Fibroblast of skin of left biceps (primary cell): Measurements from ENCODE around the gene NCF2.

Experiments
- DNase-seq, 2 experiments: peaks; one replicate each; pipeline ENCODE4 v3.0.0-alpha.2; 2013; ENCODE audit warnings: low read depth in 2 of 2

NCF2 gene

GRCh38 chr1:183552441-183552840 is 37.8 kb downstream of the NCF2 start:
- DNase-seq, result no peak

DNA sequence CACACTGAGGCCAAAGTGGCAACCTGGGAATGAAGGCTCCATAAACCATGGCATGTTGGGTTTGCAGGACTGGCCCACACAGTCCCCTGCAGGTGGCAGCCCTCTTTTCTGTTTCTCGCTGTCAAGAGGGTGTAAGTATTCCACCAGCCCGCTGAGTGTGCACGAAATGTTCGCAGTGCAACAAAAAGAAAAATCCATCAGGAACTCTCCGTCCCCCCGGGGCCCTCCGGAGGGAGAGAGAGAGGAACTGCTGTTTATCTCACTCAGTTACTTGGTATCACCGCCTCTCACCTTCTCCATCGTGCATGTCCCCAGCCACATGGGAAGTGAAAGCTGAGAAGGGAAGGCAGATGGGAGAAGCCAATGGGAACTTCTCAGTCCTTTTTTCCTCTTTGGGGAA is 38.3 kb downstream of the NCF2 start:
- no peak for DNase-seq

- no peak for DNase-seq
Measured at GRCh38 chr1:183550915-183551314, 39.3 kb downstream of the NCF2 start.

GRCh38 chr1:183548116-183548515 is 42.1 kb downstream of the NCF2 start:
- no peak for DNase-seq

DNA sequence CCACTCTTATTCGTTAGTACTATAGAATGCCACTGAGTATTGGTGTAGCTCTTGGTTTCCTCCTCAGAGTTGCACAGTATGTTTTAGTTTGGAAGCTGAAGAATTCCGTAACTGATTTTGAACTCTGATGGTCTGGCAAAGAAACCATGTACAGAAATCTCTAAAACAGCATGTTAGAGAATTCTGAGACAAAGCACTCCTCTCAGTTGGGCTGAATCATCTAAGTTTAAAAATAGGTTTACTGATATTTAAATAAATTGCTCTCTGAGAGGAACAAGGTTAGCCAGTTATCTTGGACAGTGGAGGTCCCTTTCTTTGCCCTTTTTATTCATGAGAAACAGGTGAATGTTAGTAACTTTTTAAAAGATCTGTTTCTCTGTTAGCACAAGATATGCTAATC is 43.8 kb downstream of the NCF2 start:
- DNase-seq, result no peak

DNA sequence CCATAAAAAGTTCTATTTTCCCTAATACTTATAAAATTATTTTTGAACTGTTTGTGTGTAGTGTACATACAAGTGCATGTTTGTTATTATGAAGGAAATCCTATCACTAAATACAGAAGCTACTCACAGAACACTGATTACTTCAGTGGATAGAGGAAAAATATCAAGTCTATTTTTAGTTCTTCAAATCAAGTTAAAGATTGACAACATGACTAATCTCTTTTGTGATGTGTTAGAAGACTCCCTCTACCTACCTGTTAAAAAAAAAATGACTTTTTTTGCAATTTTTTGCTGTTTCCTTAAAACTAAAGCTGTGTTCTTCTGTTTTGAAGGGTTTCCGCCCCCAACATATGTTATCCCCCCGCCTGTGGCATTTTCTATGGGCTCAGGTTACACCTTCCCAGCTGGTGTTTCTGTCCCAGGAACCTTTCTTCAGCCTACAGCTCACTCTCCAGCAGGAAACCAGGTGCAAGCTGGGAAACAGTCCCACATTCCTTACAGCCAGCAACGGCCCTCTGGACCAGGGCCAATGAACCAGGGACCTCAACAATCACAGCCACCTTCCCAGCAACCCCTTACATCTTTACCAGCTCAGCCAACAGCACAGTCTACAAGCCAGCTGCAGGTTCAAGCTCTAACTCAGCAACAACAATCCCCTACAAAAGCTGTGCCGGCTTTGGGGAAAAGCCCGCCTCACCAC is 45.5 kb downstream of the NCF2 start:
- no peak for DNase-seq

DNA sequence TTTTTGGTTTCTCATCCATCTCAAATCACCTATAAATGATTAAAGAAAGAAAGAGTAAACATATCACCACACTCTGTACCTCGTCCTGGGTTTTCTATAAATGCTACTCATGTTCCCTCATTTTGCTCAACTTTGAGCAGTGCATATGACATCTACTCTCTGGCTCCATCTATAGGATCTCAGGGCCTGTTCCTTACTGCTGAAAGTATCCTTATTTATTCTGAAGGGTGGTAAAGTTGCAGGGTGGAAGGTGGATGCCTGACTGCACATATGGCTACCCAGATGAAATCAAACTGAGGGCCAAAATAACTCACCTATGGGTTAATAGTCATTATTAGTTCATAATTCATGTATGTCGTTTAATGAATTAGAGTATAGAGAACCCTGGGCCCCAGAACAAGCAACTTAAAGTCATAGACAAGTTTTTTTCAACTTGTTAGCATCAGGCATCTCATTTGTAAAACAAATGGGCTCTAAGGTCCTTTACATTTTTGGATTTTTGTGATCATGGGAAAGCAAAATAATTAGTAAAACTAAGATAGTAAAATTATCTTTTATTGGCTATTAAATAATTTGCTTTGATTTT is 46.5 kb downstream of the NCF2 start:
- DNase-seq, result peak; percentile 25 to 32

DNA sequence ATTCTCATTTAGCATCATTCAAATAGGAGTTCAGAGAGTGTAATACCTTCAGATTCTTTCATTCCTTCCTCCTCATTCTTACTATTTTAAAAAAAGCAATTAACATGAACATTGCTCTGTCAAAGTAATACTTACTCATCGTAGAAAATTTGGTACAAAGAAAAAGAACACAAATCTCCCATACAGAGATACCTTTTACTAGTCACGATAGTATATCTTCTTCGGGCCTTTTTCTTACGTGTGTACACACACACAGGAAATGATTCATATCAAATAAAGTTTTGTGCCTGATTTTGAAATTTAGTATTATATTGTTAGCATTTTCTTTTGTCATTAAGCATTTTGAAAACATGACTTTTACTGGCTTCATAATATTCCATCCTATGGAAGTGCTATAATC is 52.9 kb downstream of the NCF2 start:
- no peak for DNase-seq

GRCh38 chr1:183533617-183534174 is 56.6 kb downstream of the NCF2 start:
- no peak for DNase-seq

- no peak for DNase-seq
Measured at GRCh38 chr1:183528577-183528976, 61.7 kb downstream of the NCF2 start.

DNA sequence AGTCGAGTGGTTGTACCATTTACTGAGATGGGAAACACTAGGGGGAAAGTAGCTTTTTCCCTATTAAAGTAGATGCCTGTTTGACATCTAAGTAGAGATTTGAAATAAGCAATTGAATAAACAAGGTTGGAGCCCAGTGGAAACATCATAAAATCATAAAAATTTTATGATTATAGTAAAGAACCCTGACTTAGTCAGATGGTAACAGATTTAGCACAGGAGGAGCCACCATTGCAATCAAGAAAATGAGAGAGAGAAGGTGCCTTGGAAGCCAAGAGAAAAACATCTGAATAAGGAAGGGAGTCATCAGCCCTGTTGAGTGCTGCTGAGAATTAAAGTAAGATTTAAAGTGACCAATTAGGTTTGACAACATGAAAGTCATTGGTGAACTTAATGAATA is 68.2 kb downstream of the NCF2 start:
- DNase-seq, result no peak

GRCh38 chr1:183520379-183520778 is 69.9 kb downstream of the NCF2 start:
- no peak for DNase-seq

DNA sequence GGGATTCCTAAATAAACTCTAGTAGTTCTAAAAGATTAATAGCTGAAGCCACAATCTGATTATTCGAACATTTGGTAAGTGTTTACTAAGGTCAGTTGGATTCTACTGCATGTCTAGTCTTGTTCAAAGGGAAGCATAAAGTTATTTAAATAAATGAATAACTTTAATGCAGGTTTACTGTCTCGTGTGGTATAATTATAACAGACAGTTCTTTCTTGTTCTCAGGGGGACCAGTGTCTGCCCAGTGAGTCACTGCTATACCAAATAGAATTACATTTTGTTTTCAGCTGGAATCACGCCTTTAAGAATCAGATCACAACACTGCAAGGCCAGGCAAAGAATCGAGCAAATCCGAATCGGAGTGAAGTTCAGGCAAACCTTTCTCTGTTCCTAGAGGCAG is 72.9 kb downstream of the NCF2 start:
- DNase-seq, result no peak

GRCh38 chr1:183516725-183517124 is 73.5 kb downstream of the NCF2 start:
- DNase-seq, result no peak

DNA sequence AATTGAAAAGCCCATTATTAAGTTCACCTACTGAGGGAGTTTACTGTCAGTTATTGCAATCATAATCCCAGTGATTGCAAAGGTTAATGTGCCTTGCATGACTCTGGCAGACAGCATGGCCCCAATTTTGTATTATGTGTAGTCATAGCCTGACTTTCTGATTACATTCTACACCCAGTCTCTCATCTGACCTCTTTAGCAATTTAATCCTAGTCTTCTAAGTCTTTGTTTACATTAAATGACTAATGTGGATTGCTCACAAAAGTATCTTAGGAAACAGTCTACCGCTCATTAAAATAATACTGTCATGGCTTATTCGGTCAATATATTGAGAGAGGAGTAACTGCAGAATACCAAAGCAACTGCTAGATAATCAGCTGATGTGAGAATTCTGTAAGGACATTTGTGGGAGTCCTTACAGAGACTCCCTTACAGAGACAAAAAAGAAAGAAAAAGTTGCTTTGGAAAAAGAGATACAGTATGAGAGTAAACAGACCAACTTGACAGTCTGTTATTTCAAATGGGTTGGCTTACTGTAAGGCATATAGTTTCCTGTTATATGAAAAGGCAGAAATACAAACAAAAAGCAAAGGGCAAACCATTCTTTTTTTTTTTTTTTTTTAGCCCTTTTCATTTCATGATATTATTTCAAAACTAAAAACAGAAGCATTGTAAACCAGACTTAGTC is 75.1 kb downstream of the NCF2 start:
- DNase-seq, result peak; percentile 19 to 25

DNA sequence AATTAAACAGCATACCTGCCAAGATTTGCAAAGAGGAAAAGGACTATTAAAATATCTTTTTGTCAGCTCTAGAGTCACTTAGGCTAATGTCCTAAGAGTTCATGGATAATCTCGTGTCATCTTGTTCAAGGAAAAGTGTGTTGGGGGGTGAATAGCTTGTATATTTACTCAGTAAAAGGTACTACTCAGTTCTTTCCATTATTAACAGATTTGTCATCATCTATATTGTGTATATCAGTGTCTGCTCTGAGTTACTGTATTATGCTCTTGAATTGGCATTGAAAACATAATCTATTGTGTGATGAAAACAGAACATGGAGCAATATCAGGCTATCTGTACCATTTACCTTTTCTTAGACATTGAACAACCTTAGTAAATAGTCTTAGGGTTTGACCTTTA is 76.0 kb downstream of the NCF2 start:
- DNase-seq, result no peak

DNA sequence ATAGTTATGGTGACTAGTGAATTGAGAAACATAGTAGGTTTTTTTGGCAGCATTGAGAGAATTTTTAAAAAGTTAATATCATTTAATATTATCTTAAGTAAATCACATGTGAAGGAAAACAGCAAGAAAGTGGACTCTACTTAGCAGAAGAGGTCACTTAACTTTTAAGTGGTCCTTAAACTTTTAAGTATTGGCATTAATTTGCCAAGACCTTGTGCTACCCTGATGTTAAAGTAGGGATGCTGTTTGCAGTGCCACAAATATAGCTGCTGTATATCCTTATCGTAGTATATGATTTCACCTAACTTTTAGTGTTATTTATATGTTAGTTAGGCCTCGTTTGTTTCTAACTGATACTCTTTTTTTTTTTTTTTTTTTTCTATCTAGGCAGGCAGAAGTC is 77.8 kb downstream of the NCF2 start:
- no peak for DNase-seq

DNA sequence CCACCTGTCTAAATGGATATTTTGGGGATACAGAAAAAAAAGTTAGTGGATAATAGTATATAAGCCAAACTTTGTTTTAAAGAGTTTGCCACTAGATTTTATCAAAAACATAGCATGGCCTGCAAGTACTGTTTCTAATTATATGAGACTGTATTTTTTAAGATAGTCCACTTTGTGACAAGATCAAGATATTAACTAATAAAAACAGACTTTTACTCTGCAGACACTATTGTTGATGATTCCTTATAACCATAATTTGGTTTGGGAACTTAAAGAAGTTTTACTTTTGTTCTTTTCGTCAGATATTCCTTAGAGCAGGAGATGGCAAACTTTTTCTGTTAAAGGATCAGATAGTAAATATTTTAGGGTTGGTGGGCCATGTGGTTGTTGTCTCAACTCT is 81.6 kb downstream of the NCF2 start:
- no peak for DNase-seq

- peak; percentile 1 to 3 for DNase-seq
Measured at GRCh38 chr1:183506561-183506960, 83.7 kb downstream of the NCF2 start.
